Mononuclear cell (primary cell): ENCODE measurements around the gene PTPRN2. TPM values are rescaled to one million over a fixed set of nuclear protein-coding genes. Genes with fewer than 3 reads are reported as not detected.
"Not testable (repeated sequence)": the region's sequence is repeated elsewhere in the genome, so short reads cannot be mapped to it uniquely, and the experiment has no call there.

Experiments used
- H3K27me3 ChIP-seq: 2 replicates; pipeline ENCODE4 v1.6.0; 2011; ENCODE audit warnings: low read length, control low read depth; ENCODE audit not compliant: insufficient read depth
- H3K4me1 ChIP-seq: 2 replicates; pipeline ENCODE4 v1.5.1; 2011; ENCODE audit warnings: mild to moderate bottlenecking, low read length, control low read depth; ENCODE audit not compliant: insufficient read depth
- H3K4me3 ChIP-seq: 2 replicates; pipeline ENCODE4 v1.5.1; 2011; ENCODE audit warnings: mild to moderate bottlenecking, low read length, moderate library complexity
- H3K9me3 ChIP-seq: 2 replicates; pipeline ENCODE4 v1.5.1; 2011; ENCODE audit warnings: low read depth, mild to moderate bottlenecking, control low read depth, low read length
- total RNA-seq: library from RNA; depleted of rRNA; stranded (reverse); fragments of >200 nt; gene quantifications from one replicate; pipeline ENCODE4 v1.2.3, GENCODE V29; 2012

PTPRN2 gene
- total RNA-seq, 1 donor: 0.31 TPM

GRCh38 chr7:158274404-158274811, 313.2 kb downstream of the PTPRN2 start:
- no peaks in the 10 kb centered on the region for H3K9me3 ChIP-seq
- H3K4me1 ChIP-seq: no peaks in the 10 kb centered on the region
- no peaks in the 10 kb centered on the region for H3K27me3 ChIP-seq

GRCh38 chr7:158273756-158274342, 313.8 kb downstream of the PTPRN2 start:
- H3K27me3 ChIP-seq, H3K4me1 ChIP-seq, H3K9me3 ChIP-seq, H3K4me3 ChIP-seq: not testable (repeated sequence)

More at GRCh38 chr7:158274404-158274811, 313.2 kb downstream of the PTPRN2 start:
- H3K4me3 ChIP-seq: no peak overlapping the region

GRCh38 chr7:158273138-158273651, 314.4 kb downstream of the PTPRN2 start:
- no peaks in the 10 kb centered on the region for H3K9me3 ChIP-seq
- no peaks in the 10 kb centered on the region for H3K27me3 ChIP-seq
- H3K4me3 ChIP-seq: no peak overlapping the region
- no peaks in the 10 kb centered on the region for H3K4me1 ChIP-seq

GRCh38 chr7:158272509-158273137, 315.0 kb downstream of the PTPRN2 start:
- Histone ChIP-seq H3K4me3 (no peak overlapping the region), H3K4me1 (no peaks in the 10 kb centered on the region), H3K27me3 (no peaks in the 10 kb centered on the region), H3K9me3 (no peaks in the 10 kb centered on the region)

GRCh38 chr7:158272091-158272490, 315.5 kb downstream of the PTPRN2 start:
- H3K4me1 ChIP-seq: no peaks in the 10 kb centered on the region
- H3K9me3 ChIP-seq: no peaks in the 10 kb centered on the region
- H3K4me3 ChIP-seq: no peak overlapping the region
- no peaks in the 10 kb centered on the region for H3K27me3 ChIP-seq

GRCh38 chr7:158271646-158272045, 316.0 kb downstream of the PTPRN2 start:
- no peaks in the 10 kb centered on the region for H3K27me3 ChIP-seq
- no peaks in the 10 kb centered on the region for H3K4me1 ChIP-seq
- no peaks in the 10 kb centered on the region for H3K9me3 ChIP-seq
- no peak overlapping the region for H3K4me3 ChIP-seq

- Histone ChIP-seq H3K4me1 (no peaks in the 10 kb centered on the region), H3K4me3 (no peak overlapping the region), H3K27me3 (no peaks in the 10 kb centered on the region), H3K9me3 (no peaks in the 10 kb centered on the region)
Observed at GRCh38 chr7:158270856-158271413, 316.7 kb downstream of the PTPRN2 start.

- no peaks in the 10 kb centered on the region for H3K9me3 ChIP-seq
Observed at GRCh38 chr7:158270106-158270775, 317.4 kb downstream of the PTPRN2 start.

GRCh38 chr7:158268816-158269535, 318.6 kb downstream of the PTPRN2 start:
- Histone ChIP-seq H3K9me3 (no peaks in the 10 kb centered on the region), H3K4me1 (no peaks in the 10 kb centered on the region), H3K27me3 (no peaks in the 10 kb centered on the region), H3K4me3 (no peak overlapping the region)

More at GRCh38 chr7:158270106-158270775, 317.4 kb downstream of the PTPRN2 start:
- Histone ChIP-seq H3K4me3 (no peak overlapping the region), H3K27me3 (no peaks in the 10 kb centered on the region), H3K4me1 (no peaks in the 10 kb centered on the region)

GRCh38 chr7:158267742-158268435, 319.7 kb downstream of the PTPRN2 start:
- Histone ChIP-seq H3K27me3 (no peaks in the 10 kb centered on the region), H3K9me3 (no peaks in the 10 kb centered on the region), H3K4me1 (no peaks in the 10 kb centered on the region), H3K4me3 (no peak overlapping the region)

- H3K9me3 ChIP-seq: peaks cover 7% of the 10 kb centered on the region
- no peaks in the 10 kb centered on the region for H3K4me1 ChIP-seq
- no peak overlapping the region for H3K4me3 ChIP-seq
- no peaks in the 10 kb centered on the region for H3K27me3 ChIP-seq
Observed at GRCh38 chr7:158266817-158267741, 320.5 kb downstream of the PTPRN2 start.

GRCh38 chr7:158266426-158266816, 321.2 kb downstream of the PTPRN2 start:
- Histone ChIP-seq H3K9me3 (peaks cover 7% of the 10 kb centered on the region), H3K4me3 (no peak overlapping the region), H3K4me1 (no peaks in the 10 kb centered on the region), H3K27me3 (no peaks in the 10 kb centered on the region)

GRCh38 chr7:158265743-158266080, 321.9 kb downstream of the PTPRN2 start:
- Histone ChIP-seq H3K4me3 (no peak overlapping the region), H3K27me3 (no peaks in the 10 kb centered on the region), H3K9me3 (peaks cover 7% of the 10 kb centered on the region), H3K4me1 (no peaks in the 10 kb centered on the region)
